Smooth muscle cell (in vitro differentiated cells): ENCODE measurements around the gene ARHGEF28. TPM values are rescaled to one million over a fixed set of nuclear protein-coding genes. Genes with fewer than 3 reads are reported as not detected.

Source experiments
- DNase-seq: peaks from one replicate; lab custom pipeline; 2025; ENCODE audit not compliant: unreplicated experiment; lab: John Stamatoyannopoulos, UW
- H2AFZ ChIP-seq: fragments of 200-600 bp; sonication (generic); 2 replicates; pipeline ENCODE4 v1.6.0; 2016; ENCODE audit warnings: antibody characterized with exemption, low read depth, mild to moderate bottlenecking
- H3F3A ChIP-seq: fragments of 200-600 bp; sonication (generic); 2 replicates; pipeline ENCODE4 v1.6.0; 2017; ENCODE audit warnings: antibody characterized with exemption, low read depth
- H3K27ac ChIP-seq: fragments of 200-600 bp; sonication (generic); 2 replicates; pipeline ENCODE4 v1.5.1; 2016; ENCODE audit warnings: low read depth, mild to moderate bottlenecking
- H3K27me3 ChIP-seq: fragments of 200-600 bp; sonication (generic); 2 replicates; pipeline ENCODE4 v1.6.1; 2016; ENCODE audit warnings: low read depth, mild to moderate bottlenecking
- H3K36me3 ChIP-seq: fragments of 200-600 bp; sonication (generic); 2 replicates; pipeline ENCODE4 v1.5.1; 2016; ENCODE audit warnings: low read depth
- H3K4me1 ChIP-seq: fragments of 200-600 bp; sonication (generic); 2 replicates; pipeline ENCODE4 v1.5.1; 2016; ENCODE audit warnings: low read depth
- H3K4me2 ChIP-seq: fragments of 200-600 bp; sonication (generic); 2 replicates; pipeline ENCODE4 v1.6.0; 2016; ENCODE audit warnings: mild to moderate bottlenecking
- H3K4me3 ChIP-seq: fragments of 200-600 bp; sonication (generic); 2 replicates; pipeline ENCODE4 v1.5.1; 2016; ENCODE audit warnings: mild to moderate bottlenecking
- H3K79me2 ChIP-seq: fragments of 200-600 bp; sonication (generic); 2 replicates; pipeline ENCODE4 v1.6.0; 2016; ENCODE audit warnings: low read depth, mild to moderate bottlenecking
- H3K9ac ChIP-seq: fragments of 200-600 bp; sonication (generic); 2 replicates; pipeline ENCODE4 v1.6.0; 2016; ENCODE audit warnings: low read depth
- H3K9me3 ChIP-seq: fragments of 200-600 bp; sonication (generic); replicated peaks from 2 replicates; pipeline ENCODE4 v1.5.1; 2016; ENCODE audit warnings: low read depth
- H4K20me1 ChIP-seq: fragments of 200-600 bp; sonication (generic); 2 replicates; pipeline ENCODE4 v1.6.0; 2016; ENCODE audit warnings: low read depth
- CTCF ChIP-seq: fragments of 200-600 bp; sonication (generic); IDR thresholded peaks from 2 replicates; pipeline ENCODE4 v1.5.1; 2017; ENCODE audit warnings: borderline replicate concordance, mild to moderate bottlenecking, antibody characterized with exemption; ENCODE audit not compliant: insufficient read depth, poor library complexity, severe bottlenecking
- WGBS: methylation state at CpG from one replicate; pipeline ENCODE4 v1.1.7; 2016; ENCODE audit warnings: low lambda C conversion rate; 5-methylcytosine and 5-hydroxymethylcytosine counted together
- polyA plus RNA-seq: library from polyadenylated mRNA; unstranded; fragments of >200 nt; fragmentation: Nextera tagmentation; extraction: Ambion mirVana; gene quantifications from 2 replicates; pipeline ENCODE4 v1.2.1, GENCODE V29; 2016
- total RNA-seq: library from RNA; depleted of rRNA; stranded (reverse); fragments of >200 nt; gene quantifications from 2 replicates; pipeline ENCODE4 v1.2.3, GENCODE V29; 2014

Gene ARHGEF28
- total and polyA plus RNA-seq, 2 experiments from 2014 or later: 0.19 to 0.90 TPM

GRCh38 chr5:73801686-73802085 is 175.7 kb downstream of the ARHGEF28 start:
- no peak overlapping the region for H3K9ac ChIP-seq
- WGBS: 92% methylated on average over 2 of the region's 2 CpGs
- no peaks in the 10 kb centered on the region for H4K20me1 ChIP-seq
- no peaks in the 10 kb centered on the region for H3K9me3 ChIP-seq
- DNase-seq: no peak
- H3K27me3 ChIP-seq: no peaks in the 10 kb centered on the region
- no peaks in the 10 kb centered on the region for H3K79me2 ChIP-seq
- no peak overlapping the region for H3K4me2 ChIP-seq
- H3K27ac ChIP-seq: no peak overlapping the region
- H3F3A ChIP-seq: no peaks in the 10 kb centered on the region
- H3K4me1 ChIP-seq: no peaks in the 10 kb centered on the region
- no peak overlapping the region for H2AFZ ChIP-seq
- H3K4me3 ChIP-seq: no peak overlapping the region
- H3K36me3 ChIP-seq: no peaks in the 10 kb centered on the region
- no peak for TF ChIP-seq CTCF

GRCh38 chr5:73805449-73805848 is 179.5 kb downstream of the ARHGEF28 start:
- Histone ChIP-seq H3K36me3 (no peaks in the 10 kb centered on the region), H4K20me1 (no peaks in the 10 kb centered on the region), H3K4me3 (no peak overlapping the region), H3K79me2 (no peaks in the 10 kb centered on the region), H3K4me1 (no peaks in the 10 kb centered on the region), H3F3A (no peaks in the 10 kb centered on the region), H3K27ac (no peak overlapping the region), H3K27me3 (no peaks in the 10 kb centered on the region), H3K9me3 (no peaks in the 10 kb centered on the region), H2AFZ (no peak overlapping the region), H3K4me2 (no peak overlapping the region), H3K9ac (no peak overlapping the region)
- TF ChIP-seq CTCF: no peak
- 75% methylated on average over 3 of the region's 3 CpGs for WGBS
- no peak for DNase-seq

- H3K79me2 ChIP-seq: no peaks in the 10 kb centered on the region
- no peak for DNase-seq
- H3K27ac ChIP-seq: no peak overlapping the region
- no peaks in the 10 kb centered on the region for H4K20me1 ChIP-seq
- no peak for TF ChIP-seq CTCF
- no peaks in the 10 kb centered on the region for H3F3A ChIP-seq
- H3K27me3 ChIP-seq: no peaks in the 10 kb centered on the region
- no peak overlapping the region for H3K4me2 ChIP-seq
- 87% methylated on average over 2 of the region's 2 CpGs for WGBS
- H3K4me1 ChIP-seq: no peaks in the 10 kb centered on the region
- no peak overlapping the region for H3K4me3 ChIP-seq
- H2AFZ ChIP-seq: no peak overlapping the region
- no peaks in the 10 kb centered on the region for H3K9me3 ChIP-seq
- H3K36me3 ChIP-seq: no peaks in the 10 kb centered on the region
- H3K9ac ChIP-seq: no peak overlapping the region
These were observed 182.9 kb downstream of the ARHGEF28 start for GRCh38 chr5:73808911-73809310.

GRCh38 chr5:73810429-73810828 is 184.4 kb downstream of the ARHGEF28 start:
- H3K4me2 ChIP-seq: no peak overlapping the region
- no peaks in the 10 kb centered on the region for H3K36me3 ChIP-seq
- H3K9me3 ChIP-seq: no peaks in the 10 kb centered on the region
- H3K27me3 ChIP-seq: no peaks in the 10 kb centered on the region
- H2AFZ ChIP-seq: no peak overlapping the region
- no peak overlapping the region for H3K4me3 ChIP-seq
- 95% methylated on average over 3 of the region's 3 CpGs for WGBS
- no peaks in the 10 kb centered on the region for H3F3A ChIP-seq
- H3K27ac ChIP-seq: no peak overlapping the region
- no peak overlapping the region for H3K9ac ChIP-seq
- TF ChIP-seq CTCF: no peak
- H3K4me1 ChIP-seq: no peaks in the 10 kb centered on the region
- H4K20me1 ChIP-seq: no peaks in the 10 kb centered on the region
- DNase-seq: no peak
- no peaks in the 10 kb centered on the region for H3K79me2 ChIP-seq
